Tibial nerve (tissue), 4 donors: Measurements from ENCODE around the gene TARBP2. TPM values are rescaled to one million over a fixed set of nuclear protein-coding genes. Genes with fewer than 3 reads are reported as not detected.

Experiments used
- DNase-seq, 2 donors: peaks; one replicate each; pipeline ENCODE4 v3.0.0-alpha.2; 2019; ENCODE audit warnings: low spot score in 2 of 2
- H3K27ac ChIP-seq, 4 donors: fragments of 200-600 bp; sonication (generic) in 3 of 4; one replicate each; pipeline ENCODE4 v1.5.1; 2017 to 2019; ENCODE audit warnings: mild to moderate bottlenecking in 1 of 4
- H3K27me3 ChIP-seq, 2 donors: fragments of 200-600 bp; sonication (generic) in 1 of 2; one replicate each; pipeline versions ENCODE4 v1.5.1 to v1.6.0; 2017 to 2019
- H3K36me3 ChIP-seq, 3 donors: fragments of 200-600 bp; sonication (generic); one replicate each; pipeline ENCODE4 v1.5.1; 2018 to 2019
- H3K4me1 ChIP-seq, 4 donors: fragments of 200-600 bp; sonication (generic) in 3 of 4; one replicate each; pipeline ENCODE4 v1.5.1; 2017 to 2019
- H3K4me3 ChIP-seq, 4 donors: fragments of 200-600 bp; sonication (generic) in 3 of 4; one replicate each; pipeline ENCODE4 v1.5.1; 2017 to 2019; ENCODE audit warnings: mild to moderate bottlenecking in 1 of 4, moderate library complexity in 1 of 4
- H3K9me3 ChIP-seq, 4 donors: fragments of 200-600 bp; sonication (generic) in 3 of 4; one replicate each; pipeline ENCODE4 v1.5.1; 2017 to 2019
- EP300 ChIP-seq, 2 donors: sonication (generic); formaldehyde crosslinking; IDR thresholded peaks; one replicate each; pipeline ENCODE4 v1.6.1; 2017; ENCODE audit warnings: antibody characterized with exemption in 2 of 2, mild to moderate bottlenecking in 1 of 2
- POLR2A ChIP-seq, 2 donors: fragments of 450-650 bp; IDR thresholded peaks; one replicate each; pipeline ENCODE4 v1.6.1; 2017; ENCODE audit warnings: antibody characterized with exemption in 2 of 2, mild to moderate bottlenecking in 2 of 2, moderate library complexity in 2 of 2
- WGBS, 2 donors: methylation state at CpG; one replicate each; pipeline ENCODE4 v1.1.5; 2018; 5-methylcytosine and 5-hydroxymethylcytosine counted together
- total RNA-seq, 4 donors: library from RNA; depleted of rRNA; stranded (reverse); fragments of >200 nt; gene quantifications; one replicate each; pipeline ENCODE4 v1.1.0, GENCODE V29; 2016
- TF ChIP-seq, protein P1 (sequence below), 5 experiments: fragments of 200-600 bp in 3 of 5; fragments of 450-650 bp in 2 of 5; sonication (generic) in 3 of 5; IDR thresholded peaks; one replicate each; pipeline ENCODE4 v1.5.1; 2016 to 2019; ENCODE audit warnings: antibody characterized with exemption in 5 of 5, mild to moderate bottlenecking in 3 of 5, moderate library complexity in 2 of 5

Gene TARBP2
- total RNA-seq, 4 donors from 2014 or later = 25.3 to 56.4 (median 36.1) TPM

DNA sequence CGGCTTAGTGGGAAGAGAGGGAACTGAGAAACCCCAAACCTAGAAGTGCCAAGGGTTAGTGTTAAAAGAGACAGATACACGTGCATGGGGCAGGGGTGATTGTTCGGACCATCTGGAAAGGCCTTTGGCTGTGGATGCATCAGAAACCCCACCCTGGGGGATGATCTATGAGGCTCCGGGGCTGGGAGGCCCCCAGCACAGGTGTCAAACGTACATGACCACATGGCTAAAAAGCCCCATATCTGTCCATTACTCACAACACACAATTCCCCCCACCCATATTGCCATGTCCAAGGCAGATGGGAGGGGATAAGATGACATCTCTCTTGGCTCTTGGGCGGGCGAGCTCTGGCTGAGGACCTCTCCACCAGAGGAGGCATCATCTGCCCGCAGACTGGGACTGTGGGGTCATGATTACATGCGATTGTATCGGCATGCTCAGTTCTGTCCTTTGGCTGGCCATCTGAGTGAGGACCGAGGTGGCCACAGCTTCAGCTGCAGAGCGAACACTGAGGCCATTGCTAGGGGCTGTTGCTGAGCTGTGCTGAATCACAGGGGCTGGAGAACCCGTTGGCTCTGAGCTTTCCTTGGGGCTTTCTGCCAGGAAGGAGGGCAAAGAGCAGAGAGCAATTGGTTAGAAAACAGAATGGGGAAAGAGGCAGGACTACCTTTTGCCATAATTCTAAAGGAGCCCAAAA, 15.8 kb downstream of the TARBP2 start:
- Histone ChIP-seq H3K27ac (no peak overlapping the region), H3K36me3 (peaks cover 0 to 100% (median 24%) of the 10 kb centered on the region in 3 donors), H3K4me1 (no peaks in the 10 kb centered on the region), H3K4me3 (no peak overlapping the region), H3K9me3 (no peaks in the 10 kb centered on the region), H3K27me3 (no peaks in the 10 kb centered on the region)
- WGBS, 2 donors = 83% methylated on average over 13 of the region's 13 CpGs
- no peak for DNase-seq
- TF ChIP-seq POLR2A (IDR thresholded peaks at IDR 0.05) = no peak
- TF ChIP-seq, protein P1, sequence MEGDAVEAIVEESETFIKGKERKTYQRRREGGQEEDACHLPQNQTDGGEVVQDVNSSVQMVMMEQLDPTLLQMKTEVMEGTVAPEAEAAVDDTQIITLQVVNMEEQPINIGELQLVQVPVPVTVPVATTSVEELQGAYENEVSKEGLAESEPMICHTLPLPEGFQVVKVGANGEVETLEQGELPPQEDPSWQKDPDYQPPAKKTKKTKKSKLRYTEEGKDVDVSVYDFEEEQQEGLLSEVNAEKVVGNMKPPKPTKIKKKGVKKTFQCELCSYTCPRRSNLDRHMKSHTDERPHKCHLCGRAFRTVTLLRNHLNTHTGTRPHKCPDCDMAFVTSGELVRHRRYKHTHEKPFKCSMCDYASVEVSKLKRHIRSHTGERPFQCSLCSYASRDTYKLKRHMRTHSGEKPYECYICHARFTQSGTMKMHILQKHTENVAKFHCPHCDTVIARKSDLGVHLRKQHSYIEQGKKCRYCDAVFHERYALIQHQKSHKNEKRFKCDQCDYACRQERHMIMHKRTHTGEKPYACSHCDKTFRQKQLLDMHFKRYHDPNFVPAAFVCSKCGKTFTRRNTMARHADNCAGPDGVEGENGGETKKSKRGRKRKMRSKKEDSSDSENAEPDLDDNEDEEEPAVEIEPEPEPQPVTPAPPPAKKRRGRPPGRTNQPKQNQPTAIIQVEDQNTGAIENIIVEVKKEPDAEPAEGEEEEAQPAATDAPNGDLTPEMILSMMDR (IDR thresholded peaks at IDR 0.05) = no peak
- no peak for TF ChIP-seq EP300 (IDR thresholded peaks at IDR 0.05)

DNA sequence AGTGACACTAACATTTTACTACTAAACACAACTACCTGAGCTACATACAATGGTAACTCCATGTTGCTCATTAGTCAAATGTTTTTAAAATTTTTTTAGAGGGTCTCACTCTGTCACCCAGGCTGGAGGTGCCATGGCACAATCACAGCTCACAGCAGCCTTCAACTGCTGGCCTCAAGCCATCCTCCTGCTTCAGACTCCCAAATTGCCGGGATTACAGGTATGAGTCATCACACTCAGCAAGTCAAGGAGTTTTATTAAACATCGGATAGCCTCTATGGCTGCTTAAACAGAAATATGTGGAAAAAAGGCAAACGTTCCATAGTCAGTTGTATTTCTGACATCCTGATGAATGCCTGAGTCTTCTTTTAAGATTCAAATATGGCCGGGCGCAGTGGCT, 17.3 kb downstream of the TARBP2 start:
- TF ChIP-seq, protein P1 (IDR thresholded peaks at IDR 0.05) = no peak
- TF ChIP-seq POLR2A (IDR thresholded peaks at IDR 0.05) = no peak
- TF ChIP-seq EP300 (IDR thresholded peaks at IDR 0.05) = no peak
- Histone ChIP-seq H3K36me3 (peaks cover 0 to 100% (median 27%) of the 10 kb centered on the region in 3 donors), H3K4me1 (no peaks in the 10 kb centered on the region), H3K4me3 (no peak overlapping the region), H3K27me3 (no peaks in the 10 kb centered on the region), H3K9me3 (no peaks in the 10 kb centered on the region), H3K27ac (no peak overlapping the region)
- DNase-seq = no peak
- WGBS, 2 donors = 85 to 88% methylated on average over 5 of the region's 5 CpGs

DNA sequence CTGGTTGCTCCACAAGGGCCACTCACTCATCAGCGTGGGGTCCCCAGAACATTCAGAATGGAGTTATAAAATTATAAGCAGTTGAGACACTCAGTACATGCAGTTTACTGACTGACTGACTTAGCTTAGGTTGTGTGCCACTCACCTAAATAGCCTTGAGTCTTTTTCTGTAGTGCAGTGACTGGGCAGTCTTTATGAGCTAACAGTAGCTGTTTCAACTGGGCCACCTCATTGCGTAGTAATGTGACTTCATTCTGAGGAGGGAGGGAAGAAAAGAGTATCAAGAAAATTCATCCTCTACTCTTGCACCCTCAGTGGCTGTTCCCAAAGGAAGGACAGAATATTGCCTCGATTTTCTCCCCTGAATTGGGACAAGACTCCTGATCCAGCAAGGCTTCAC, 22.0 kb downstream of the TARBP2 start:
- Histone ChIP-seq H3K27me3 (no peaks in the 10 kb centered on the region), H3K4me3 (no peak overlapping the region), H3K4me1 (no peaks in the 10 kb centered on the region), H3K27ac (no peak overlapping the region), H3K36me3 (peaks cover 0 to 100% (median 18%) of the 10 kb centered on the region in 3 donors), H3K9me3 (no peaks in the 10 kb centered on the region)
- TF ChIP-seq POLR2A (IDR thresholded peaks at IDR 0.05) = no peak
- no peak for TF ChIP-seq EP300 (IDR thresholded peaks at IDR 0.05)
- TF ChIP-seq, protein P1 (IDR thresholded peaks at IDR 0.05) = no peak
- no peak for DNase-seq
- 95% methylated on average over 3 of the region's 3 CpGs for WGBS, 2 donors

DNA sequence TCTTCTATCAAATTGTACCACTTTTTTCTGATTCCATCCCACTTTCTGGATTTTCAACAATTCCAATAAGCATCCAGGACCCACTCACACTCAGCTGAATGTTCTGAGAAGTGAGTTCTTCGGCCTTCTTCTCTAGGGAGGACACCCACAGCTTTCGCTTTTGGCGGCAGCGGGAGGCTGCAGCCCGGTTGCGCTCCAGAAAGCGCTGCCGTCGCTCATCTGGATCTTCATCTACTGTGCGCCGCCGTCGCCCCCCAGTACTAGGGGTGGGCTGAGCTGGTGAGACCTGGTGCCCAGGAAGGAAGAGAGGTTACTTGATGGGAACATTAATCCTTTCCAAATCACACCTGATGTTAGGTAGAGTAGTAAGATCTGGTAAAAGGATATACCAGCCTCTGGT, 23.4 kb downstream of the TARBP2 start:
- no peak for DNase-seq
- no peak for TF ChIP-seq POLR2A (IDR thresholded peaks at IDR 0.05)
- TF ChIP-seq, protein P1 (IDR thresholded peaks at IDR 0.05) = no peak
- H3K9me3 ChIP-seq = no peaks in the 10 kb centered on the region
- peaks cover 0 to 100% (median 18%) of the 10 kb centered on the region in 3 donors for H3K36me3 ChIP-seq
- H3K4me1 ChIP-seq = no peaks in the 10 kb centered on the region
- H3K4me3 ChIP-seq = no peak overlapping the region
- 92 to 95% methylated on average over 13 of the region's 13 CpGs for WGBS, 2 donors
- H3K27ac ChIP-seq = no peak overlapping the region
- H3K27me3 ChIP-seq = no peaks in the 10 kb centered on the region

DNA sequence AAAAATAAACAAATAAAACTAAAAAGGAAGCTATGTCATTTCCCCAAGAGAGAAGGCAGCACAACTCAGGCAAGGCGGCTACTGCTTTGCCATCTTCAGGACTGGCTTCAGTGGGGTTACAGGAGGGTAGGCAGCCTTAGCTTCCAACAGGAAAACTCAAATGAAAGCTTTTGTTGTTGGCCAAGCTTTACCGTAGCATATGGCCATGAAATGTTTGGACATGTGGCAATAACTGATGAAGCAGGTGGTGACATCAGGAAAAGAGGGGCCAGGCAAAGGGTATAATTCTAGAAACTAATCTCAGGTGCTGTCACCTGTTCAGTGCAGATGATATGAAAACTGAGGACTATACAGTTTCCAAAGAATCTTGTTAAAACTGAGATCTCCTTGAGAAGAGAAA, 29.0 kb downstream of the TARBP2 start:
- TF ChIP-seq, protein P1 (IDR thresholded peaks at IDR 0.05) = no peak
- TF ChIP-seq EP300 (IDR thresholded peaks at IDR 0.05) = no peak
- TF ChIP-seq POLR2A (IDR thresholded peaks at IDR 0.05) = no peak

More for the DNA sequence above, 29.0 kb downstream of the TARBP2 start:
- H3K9me3 ChIP-seq = no peaks in the 10 kb centered on the region
- H3K36me3 ChIP-seq = peaks cover 3 to 99% (median 14%) of the 10 kb centered on the region in 3 donors
- no peaks in the 10 kb centered on the region for H3K27me3 ChIP-seq
- no peak overlapping the region for H3K4me3 ChIP-seq
- H3K4me1 ChIP-seq = peaks cover 0 to 12% (median 0%) of the 10 kb centered on the region in 4 donors
- WGBS, 2 donors = 91 to 95% methylated on average over 2 of the region's 2 CpGs
- no peak overlapping the region for H3K27ac ChIP-seq
- no peak for DNase-seq
